IPS DF 19.7 (cell line): ENCODE data around the gene CDYL.

Experiments
- DNase-seq: peaks from one replicate; pipeline ENCODE4 v3.0.0-alpha.2; 2013; ENCODE audit warnings: low read depth, low spot score

Gene CDYL

GRCh38 chr6:4935486-4935885, 159.3 kb downstream of the CDYL start:
- no peak for DNase-seq

GRCh38 chr6:4935975-4936680, 159.9 kb downstream of the CDYL start:
- no peak for DNase-seq

DNA sequence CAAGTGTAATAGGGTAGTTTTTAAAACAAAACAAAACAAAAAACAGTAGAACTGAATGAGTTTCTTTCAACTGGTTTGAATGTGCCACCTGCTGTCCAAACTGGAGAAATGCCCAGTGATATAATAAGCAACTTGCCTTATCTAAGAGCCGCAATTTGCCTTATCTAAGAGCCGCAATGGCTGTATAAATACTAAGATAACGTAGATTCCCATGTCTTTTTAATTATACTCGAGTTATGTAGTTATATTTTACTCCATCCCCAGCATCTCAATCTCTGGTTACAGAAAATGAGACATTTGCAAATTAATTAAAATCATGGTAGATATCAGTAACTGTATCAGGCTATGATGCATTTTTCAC, 160.5 kb downstream of the CDYL start:
- no peak for DNase-seq

DNA sequence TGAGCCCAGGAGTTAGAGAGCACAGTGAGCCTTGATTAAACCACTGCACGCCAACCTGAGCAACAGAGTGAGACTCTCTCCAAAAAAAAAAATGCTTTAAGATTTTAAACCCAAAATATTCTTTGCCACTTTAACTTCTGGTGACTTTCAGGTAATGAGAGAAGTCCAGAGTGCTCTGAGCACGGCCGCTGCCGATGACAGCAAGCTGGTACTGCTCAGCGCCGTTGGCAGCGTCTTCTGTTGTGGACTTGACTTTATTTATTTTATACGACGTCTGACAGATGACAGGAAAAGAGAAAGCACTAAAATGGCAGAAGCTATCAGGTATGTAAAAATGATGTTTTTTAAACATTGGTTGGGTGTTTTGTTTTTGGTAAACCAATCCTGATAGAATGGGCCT, 161.2 kb downstream of the CDYL start:
- DNase-seq = no peak

DNA sequence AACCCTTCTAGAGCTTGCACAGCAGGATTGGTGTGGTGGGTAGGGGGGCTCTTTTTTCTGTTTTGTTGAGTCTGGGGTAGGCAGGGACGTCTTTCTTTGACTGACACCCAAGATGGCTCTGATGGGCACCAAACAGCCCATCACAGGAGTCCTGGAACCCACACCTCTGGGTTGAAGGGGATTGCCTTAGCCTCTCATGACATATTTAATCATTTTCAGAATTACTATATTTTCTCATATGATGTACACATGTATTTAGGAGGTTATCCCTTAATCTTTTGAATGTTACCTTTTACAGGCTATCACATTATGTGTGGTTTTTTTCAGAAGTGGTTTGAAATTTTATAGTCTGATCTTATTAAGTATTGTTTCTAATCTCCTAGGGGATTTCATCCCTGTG, 163.0 kb downstream of the CDYL start:
- no peak for DNase-seq

- no peak for DNase-seq
Observed at GRCh38 chr6:4940416-4940815, 164.2 kb downstream of the CDYL start.

DNA sequence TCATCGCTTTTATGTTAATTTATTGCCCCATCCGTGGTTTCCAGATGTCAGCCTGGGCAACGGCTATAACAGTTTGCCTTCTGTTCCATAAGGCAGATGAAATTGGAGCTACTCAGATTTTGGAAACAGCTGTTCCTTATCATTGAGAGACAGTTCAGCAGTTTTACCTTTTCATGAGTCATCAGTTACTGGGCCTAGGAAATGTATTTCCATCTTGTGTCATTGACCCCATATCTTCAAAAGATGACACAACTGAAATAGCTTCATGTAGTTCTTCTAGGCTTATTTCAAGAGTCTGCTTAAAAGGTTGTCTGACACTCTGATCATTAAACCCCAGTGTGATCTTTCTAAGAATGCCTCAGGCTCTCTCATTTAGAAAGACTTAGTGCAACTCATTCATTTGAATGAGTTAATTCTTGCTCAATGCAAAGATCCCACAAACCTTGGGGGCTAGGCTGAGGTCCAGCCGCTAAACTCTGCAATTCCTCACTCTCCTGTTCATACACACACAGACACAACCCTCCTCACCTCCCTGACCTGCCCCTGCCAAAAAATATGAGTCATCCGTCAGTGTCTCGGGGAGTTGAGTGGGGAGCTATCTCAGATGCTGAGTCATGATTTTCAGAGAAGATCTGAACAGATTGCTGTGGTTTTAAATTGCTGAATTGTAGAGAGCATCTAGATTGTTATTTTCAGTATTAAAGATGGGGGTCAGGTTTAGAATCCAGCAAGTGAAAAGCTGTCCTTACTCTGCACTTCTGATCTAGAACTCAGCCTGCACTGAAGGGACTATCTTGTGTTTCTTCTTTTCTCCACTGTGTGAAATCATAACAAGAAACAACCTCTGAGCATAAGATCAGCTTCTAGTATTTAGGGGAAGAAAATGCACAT, 165.8 kb downstream of the CDYL start:
- no peak for DNase-seq

GRCh38 chr6:4942673-4943009, 166.4 kb downstream of the CDYL start:
- no peak for DNase-seq

GRCh38 chr6:4943716-4944115, 167.5 kb downstream of the CDYL start:
- no peak for DNase-seq

DNA sequence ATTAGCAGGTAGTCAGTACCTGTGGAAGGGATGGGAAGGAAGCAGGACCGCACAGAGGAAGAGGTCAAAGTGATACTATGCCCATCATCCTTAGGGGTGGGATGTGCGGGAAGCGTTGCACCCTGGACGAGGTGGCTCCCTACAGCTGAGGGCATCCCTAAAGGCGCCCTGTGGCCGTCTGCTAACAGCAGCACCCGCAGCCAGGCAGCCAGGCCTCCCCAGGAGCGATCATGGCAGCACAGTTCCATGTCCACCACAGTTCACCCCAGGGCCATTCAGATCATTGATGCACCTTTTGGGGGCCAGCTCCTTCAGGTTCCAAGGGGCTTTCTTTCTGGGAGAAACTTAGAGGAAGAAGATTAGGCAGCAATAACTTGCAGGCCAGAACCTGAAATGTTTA, 168.1 kb downstream of the CDYL start:
- DNase-seq = no peak

DNA sequence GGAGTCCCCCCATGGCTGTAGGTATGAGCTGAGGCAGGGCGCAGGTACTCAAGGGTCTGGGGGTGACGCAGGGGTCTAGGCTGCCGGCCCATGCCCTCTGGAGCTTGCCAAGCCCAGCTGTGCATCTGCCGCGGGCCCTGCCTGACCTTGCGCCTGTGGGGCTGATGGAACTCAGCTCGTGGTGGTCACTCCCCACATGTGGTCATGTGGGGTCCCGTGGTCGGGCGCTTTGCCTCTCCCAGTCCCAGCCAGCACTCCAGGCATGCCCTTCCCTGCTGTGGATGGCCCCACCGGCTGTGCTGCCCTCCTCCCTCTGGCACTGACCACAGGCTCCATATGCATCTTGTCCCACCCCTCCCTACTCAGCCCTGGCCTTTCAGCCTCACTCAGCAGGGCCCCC, 170.3 kb downstream of the CDYL start:
- DNase-seq = no peak

GRCh38 chr6:4947716-4948115, 171.5 kb downstream of the CDYL start:
- DNase-seq = no peak

DNA sequence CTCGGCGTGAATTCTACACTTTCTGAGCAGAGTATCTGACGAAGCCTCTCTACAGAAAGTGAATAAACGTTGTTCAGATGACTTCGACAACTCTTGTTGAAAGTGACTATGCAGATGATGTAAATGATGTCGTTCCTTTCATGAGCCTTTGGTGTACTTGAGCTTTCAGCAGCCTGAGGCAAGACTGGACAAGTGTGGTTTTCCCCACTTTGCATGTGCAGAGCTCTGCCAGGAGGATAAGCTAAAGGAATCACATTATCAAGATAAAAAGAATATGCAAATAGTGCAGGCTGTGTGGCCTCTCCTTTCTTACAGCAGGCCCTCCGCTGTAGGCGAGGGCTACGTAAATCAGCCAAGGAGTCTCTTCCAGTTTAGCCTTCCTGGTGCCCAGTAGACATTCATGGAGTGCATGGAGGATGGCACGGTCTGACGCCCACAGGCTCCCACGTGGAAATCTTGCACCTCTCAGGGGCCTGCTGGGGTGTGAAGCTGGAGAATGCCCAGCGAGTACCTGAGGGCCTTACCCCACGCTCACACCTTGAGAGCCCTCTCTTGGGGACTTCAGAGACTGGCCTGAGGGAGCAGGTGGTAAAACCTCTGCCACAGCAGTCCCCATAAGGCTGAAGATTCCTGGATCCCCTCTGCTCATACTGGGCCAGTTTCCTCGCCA, 172.7 kb downstream of the CDYL start:
- no peak for DNase-seq

DNA sequence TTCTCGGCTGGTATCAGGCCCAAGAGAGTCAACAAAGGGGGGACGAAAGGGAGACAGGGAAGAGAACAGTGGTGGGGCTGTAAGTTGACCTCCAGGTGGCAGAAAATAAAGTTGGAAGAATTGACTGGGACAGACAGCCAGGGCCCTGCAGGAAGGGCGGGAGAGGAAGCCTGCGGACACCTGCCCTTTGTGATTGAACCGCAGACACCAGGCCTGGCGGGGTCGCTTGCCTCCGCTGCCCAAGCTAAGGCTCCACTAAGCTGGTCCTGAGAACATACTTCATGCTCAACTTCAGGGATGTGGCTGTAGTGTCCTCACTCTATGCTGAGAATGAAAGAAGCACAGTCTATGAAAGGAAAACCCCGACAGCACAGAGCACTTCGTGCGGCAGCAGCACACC, 173.9 kb downstream of the CDYL start:
- DNase-seq = no peak

DNA sequence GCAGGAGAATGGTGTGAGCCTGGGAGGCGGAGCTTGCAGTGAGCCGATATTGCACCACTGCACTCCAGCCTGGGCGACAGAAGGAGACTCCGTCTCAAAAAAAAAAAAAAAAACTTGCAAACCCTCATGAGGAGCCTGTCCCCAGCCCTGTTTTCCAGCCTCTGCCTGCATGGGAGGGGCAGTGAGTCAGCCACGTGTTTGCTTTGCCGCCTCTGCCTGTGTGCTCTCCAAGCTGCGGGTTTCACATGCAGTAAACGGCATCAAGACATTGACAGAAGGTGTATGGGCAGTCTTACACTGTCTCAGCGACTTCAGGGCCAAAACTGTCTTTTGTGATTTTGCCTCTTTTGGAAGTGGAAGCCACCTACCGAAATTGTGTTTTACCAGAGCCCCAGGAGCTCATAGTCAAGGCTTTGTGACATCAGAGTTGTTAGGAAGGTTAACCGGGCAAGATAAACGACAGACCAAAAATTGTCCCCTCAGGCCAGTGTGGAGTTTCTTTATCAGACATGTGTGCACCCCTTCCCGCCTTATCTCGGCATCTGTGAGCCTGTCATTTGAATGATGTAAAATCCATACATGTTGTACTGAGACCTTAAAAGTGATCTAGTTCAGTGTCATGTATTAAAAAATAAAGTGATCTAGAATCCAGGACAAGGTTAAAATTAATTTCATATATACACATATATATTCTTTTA, 174.8 kb downstream of the CDYL start:
- no peak for DNase-seq

GRCh38 chr6:4953440-4953839, 177.2 kb downstream of the CDYL start:
- no peak for DNase-seq

DNA sequence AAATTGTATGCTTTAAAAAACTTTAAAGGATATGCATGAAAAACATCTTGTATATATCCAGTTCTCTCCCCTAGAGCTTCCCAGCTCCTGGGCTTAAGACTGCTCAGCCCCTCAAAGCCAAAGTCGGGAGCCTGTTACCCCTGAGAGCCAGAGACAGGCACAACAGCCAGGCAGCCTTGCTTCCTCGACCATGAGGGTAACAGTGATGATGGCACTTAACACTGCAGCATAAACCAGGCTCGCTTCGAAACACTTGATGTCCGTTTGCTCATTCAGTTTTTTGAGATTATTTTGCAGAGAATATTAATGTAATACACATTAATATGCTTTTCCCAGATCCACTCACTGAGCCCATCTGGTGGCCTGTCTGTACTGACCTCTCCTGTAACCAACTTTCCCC, 180.4 kb downstream of the CDYL start:
- DNase-seq = no peak

DNA sequence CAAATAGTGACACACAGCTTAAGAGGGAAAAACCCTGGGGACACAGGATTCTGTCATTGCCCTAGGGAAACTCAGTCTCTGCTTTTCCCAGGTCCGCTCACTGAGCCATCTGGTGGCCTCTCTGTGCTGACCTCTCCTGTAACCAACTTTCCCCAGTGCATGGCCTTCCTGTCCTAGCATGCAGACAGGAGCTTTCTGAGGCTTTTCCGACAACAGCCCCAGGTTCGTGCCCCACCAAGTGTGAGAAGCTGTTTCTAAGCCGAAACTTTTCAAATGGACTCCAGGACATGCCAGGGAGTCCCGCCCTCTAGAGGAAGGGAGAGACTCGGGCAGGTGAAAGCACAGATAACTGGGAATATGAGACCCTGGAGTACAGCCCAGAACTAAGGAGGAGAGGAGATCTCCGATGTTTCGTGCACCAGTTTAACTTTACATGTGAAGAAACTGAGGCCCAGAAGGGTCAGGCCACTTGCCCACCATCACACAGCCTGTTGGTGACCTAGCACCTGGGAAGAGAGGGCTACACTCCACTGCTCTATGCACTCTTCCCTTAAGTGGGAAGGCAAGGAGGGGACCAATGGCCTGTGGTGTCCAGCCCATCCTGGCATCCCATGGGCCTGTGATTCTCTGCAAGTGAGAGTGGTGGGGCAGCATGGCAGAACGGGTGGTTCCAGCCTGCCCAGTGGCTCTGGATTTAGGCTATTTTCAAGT, 181.5 kb downstream of the CDYL start:
- DNase-seq = peak; percentile 54

DNA sequence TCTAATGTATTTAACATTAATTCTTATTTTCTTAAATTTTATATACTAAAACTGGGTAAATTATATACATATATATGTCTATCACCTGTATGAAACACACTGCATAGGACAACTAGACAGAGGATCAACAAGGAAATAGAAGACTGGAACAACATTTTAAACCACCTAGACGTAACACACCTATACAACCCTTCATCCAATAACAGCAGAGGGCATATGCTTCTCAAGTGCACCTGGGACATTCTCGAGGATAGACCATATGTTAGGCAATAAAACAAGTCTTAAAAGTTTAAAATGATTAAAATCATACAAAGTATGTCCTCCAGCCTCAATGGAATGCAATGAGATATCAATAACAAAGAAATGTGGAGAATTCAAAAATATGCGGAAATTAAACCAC, 182.4 kb downstream of the CDYL start:
- DNase-seq = no peak

- DNase-seq = no peak
Observed at GRCh38 chr6:4961322-4962168, 185.3 kb downstream of the CDYL start.

DNA sequence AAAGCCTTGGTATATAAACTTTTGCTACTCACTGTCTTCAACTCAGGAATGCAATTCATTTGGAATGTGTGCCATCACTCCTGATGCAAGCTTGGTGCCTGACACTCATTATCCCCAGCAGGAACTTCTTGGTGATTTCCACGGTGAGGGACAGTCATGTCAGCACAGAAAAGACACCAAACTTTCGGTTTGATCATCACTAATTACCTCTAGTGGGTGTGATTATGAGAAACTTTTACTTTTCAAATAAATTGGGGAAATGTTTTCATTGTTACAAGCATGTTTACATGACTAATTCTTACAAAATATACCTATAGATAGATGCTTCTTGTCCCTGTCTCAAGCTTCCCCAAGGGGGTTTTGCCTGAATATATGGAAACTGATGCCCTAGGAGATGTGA, 186.7 kb downstream of the CDYL start:
- DNase-seq = no peak
